ENCODE results near the gene KRTAP12-1. TPM values are rescaled to one million over a fixed set of nuclear protein-coding genes. Genes with fewer than 3 reads are reported as not detected.
"Not testable (repeated sequence)": the region's sequence is repeated elsewhere in the genome, so short reads cannot be mapped to it uniquely, and the experiment has no call there.

KRTAP12-1 gene
- total RNA-seq, 1 donor from 2014 or later: not detected

DNA sequence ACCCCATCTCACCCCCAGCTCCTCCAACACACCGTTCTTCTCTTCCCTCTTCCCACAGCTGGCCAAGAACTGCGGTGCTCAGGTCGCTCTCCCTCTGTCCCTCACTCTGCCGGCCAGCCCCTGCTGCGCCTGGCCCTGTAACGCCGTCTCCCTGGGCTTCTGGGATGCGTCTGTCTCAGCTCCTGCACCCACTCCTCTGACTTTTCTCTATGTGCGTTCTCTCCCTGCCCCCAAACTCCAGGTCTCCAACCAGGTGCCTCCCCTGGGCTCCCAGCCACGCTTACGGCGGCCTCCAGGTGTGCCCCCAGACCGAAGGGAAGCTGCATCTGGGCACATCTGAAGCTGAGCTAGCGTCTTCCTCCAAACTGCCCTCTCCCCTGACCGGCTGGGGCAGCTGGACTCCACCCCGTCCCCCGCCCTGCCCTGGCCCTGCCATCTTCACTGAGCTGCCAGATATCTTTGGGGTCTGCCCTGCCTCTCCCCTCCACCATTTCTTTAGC lies 17.6 kb upstream of the KRTAP12-1 start:
- H3K4me3 ChIP-seq: no peak overlapping the region
- DNase-seq (no peak), ATAC-seq (no peak)
- peaks cover 63% of the 10 kb centered on the region for H3K27me3 ChIP-seq (ENCODE audit: low read depth)
- no peak overlapping the region for H3K27ac ChIP-seq
- TF ChIP-seq, protein P1, sequence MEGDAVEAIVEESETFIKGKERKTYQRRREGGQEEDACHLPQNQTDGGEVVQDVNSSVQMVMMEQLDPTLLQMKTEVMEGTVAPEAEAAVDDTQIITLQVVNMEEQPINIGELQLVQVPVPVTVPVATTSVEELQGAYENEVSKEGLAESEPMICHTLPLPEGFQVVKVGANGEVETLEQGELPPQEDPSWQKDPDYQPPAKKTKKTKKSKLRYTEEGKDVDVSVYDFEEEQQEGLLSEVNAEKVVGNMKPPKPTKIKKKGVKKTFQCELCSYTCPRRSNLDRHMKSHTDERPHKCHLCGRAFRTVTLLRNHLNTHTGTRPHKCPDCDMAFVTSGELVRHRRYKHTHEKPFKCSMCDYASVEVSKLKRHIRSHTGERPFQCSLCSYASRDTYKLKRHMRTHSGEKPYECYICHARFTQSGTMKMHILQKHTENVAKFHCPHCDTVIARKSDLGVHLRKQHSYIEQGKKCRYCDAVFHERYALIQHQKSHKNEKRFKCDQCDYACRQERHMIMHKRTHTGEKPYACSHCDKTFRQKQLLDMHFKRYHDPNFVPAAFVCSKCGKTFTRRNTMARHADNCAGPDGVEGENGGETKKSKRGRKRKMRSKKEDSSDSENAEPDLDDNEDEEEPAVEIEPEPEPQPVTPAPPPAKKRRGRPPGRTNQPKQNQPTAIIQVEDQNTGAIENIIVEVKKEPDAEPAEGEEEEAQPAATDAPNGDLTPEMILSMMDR (IDR thresholded peaks at IDR 0.05): no peak
- H3K9me3 ChIP-seq: no peaks in the 10 kb centered on the region
- H3K36me3 ChIP-seq: no peaks in the 10 kb centered on the region
- no peaks in the 10 kb centered on the region for H3K4me1 ChIP-seq
- intact Hi-C loops (cut with DNase I): no loop called here

DNA sequence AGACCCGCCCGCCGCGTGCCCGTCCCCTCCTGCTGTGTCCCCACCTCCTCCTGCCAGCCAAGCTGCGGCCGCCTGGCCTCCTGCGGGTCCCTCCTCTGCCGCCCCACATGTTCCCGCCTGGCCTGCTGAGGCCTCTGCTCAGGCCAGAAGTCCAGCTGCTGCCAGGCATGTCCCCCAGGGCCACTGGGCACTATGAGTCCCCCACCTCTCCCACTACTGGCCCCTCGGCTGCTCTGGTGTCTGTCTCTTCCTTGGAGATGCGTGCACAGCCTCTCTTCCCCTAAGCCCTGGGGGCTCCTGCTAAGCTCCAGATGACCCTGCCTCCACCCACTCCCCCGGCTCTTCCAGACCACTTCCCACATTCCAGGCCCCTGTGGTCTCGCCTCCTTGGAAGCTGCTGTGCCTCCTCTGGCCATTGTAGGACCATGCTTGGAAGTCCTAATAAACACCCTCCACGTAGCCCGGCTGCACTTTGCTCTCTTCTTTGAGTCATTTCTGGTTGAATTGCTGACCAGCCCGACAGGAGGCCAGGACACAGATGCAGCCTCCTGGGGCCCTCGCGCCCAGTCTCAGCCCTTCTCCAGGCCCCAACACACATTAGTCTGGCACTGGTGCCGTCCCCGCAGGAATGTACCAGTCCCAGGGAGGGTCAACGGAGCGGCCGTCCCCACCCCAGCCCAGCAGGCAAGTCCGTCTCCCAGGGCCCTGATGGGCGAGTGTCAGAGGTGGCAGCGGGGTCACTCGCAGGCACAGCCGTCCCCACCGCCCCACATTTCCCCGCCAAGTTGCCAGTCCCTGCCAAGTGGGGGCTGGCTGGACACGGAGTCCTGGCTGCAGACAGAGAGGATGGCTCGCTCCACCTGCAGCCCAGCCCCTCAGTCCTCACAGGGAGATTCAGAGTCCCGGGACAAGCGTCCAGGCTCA lies 16.1 kb upstream of the KRTAP12-1 start:
- ATAC-seq: no peak
- TF ChIP-seq, protein P1 (IDR thresholded peaks at IDR 0.05): no peak
- no peaks in the 10 kb centered on the region for H3K4me1 ChIP-seq
- no peak overlapping the region for H3K4me3 ChIP-seq
- H3K27ac ChIP-seq: no peak overlapping the region
- H3K27me3 ChIP-seq (ENCODE audit: low read depth): peaks cover 50% of the 10 kb centered on the region
- no peak for DNase-seq
- H3K9me3 ChIP-seq: peaks cover 12% of the 10 kb centered on the region
- H3K36me3 ChIP-seq: no peaks in the 10 kb centered on the region
- intact Hi-C loops (cut with DNase I): no loop called here

DNA sequence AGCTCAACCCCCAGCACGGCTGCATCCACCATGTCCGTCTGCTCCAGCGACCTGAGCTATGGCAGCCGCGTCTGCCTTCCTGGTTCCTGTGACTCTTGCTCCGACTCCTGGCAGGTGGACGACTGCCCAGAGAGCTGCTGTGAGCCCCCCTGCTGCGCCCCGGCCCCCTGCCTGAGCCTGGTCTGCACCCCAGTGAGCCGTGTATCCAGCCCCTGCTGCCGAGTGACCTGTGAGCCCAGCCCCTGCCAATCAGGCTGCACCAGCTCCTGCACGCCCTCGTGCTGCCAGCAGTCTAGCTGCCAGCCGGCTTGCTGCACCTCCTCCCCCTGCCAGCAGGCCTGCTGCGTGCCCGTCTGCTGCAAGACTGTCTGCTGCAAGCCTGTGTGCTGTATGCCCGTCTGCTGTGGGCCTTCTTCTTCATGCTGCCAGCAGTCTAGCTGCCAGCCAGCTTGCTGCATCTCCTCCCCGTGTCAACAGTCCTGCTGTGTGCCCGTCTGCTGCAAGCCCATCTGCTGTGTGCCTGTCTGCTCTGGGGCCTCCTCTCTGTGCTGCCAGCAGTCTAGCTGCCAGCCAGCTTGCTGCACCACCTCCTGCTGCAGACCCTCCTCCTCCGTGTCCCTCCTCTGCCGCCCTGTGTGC lies 15.3 kb upstream of the KRTAP12-1 start, which contains the start of gene KRTAP10-12:
KRTAP10-12 (plus strand) TSS at position 1 of the 639 bp plus-strand sequence; CDS start at position 31, 30 bp downstream.
- H3K4me1 ChIP-seq; H3K36me3 ChIP-seq; ATAC-seq; intact Hi-C loops (cut with DNase I); H3K27ac ChIP-seq; H3K4me3 ChIP-seq; DNase-seq: not testable (repeated sequence)
- Histone ChIP-seq H3K27me3 (ENCODE audit: low read depth) (peaks cover 45% of the 10 kb centered on the region), H3K9me3 (peaks cover 20% of the 10 kb centered on the region)

DNA sequence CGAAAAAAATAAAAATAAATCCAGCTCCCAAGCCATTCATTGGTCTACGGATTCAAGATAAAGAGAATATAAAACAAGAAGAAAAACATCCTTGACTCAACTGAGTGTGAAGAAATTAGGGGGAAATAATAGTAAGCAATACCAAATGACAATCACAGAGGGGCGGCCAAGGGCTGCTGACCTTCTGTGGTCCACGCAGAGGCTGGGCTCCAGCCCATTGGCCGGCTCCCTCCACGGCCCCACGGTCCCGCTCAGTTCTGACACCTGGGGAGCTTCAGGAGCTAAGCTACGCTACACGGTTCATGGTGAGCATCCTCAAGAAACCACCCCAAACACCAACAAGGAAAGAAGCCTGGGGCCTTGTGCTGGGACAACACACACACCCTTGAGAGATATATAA lies 14.6 kb upstream of the KRTAP12-1 start:
- ATAC-seq: no peak
- Histone ChIP-seq H3K27me3 (ENCODE audit: low read depth) (peaks cover 38% of the 10 kb centered on the region), H3K9me3 (peaks cover 23% of the 10 kb centered on the region), H3K36me3 (no peaks in the 10 kb centered on the region), H3K4me3 (no peak overlapping the region), H3K4me1 (no peaks in the 10 kb centered on the region), H3K27ac (no peak overlapping the region)
- DNase-seq: no peak
- intact Hi-C loops (cut with DNase I): no loop called here
- TF ChIP-seq, protein P1 (IDR thresholded peaks at IDR 0.05): no peak

DNA sequence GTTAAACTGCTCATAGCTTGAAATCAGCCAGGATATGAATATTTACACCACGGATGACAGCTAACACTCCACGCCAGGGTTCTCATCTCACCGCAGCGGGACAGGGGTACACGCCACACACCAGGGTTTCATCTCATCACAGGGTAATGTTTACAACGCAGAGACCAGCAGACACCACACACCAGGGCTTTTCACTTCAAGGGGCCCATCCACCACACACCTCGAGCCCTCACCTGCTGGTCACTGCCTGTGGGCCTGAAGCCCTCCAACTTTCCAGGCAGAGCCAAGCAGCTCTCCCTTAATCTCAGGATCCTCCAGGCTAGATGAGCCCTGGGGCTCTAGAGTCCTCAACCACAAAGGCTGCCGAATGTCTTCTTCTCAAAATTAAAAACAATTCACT lies 13.7 kb upstream of the KRTAP12-1 start:
- H3K27ac ChIP-seq: no peak overlapping the region
- H3K4me1 ChIP-seq: no peaks in the 10 kb centered on the region
- intact Hi-C loops (cut with DNase I): no loop called here
- H3K36me3 ChIP-seq: no peaks in the 10 kb centered on the region
- ATAC-seq (no peak), DNase-seq (no peak)
- peaks cover 30% of the 10 kb centered on the region for H3K27me3 ChIP-seq (ENCODE audit: low read depth)
- TF ChIP-seq, protein P1 (IDR thresholded peaks at IDR 0.05): no peak
- peaks cover 23% of the 10 kb centered on the region for H3K9me3 ChIP-seq
- H3K4me3 ChIP-seq: no peak overlapping the region

Data from lower lobe of right lung (tissue), 2 donors.